ENCODE data around the gene IZUMO4.

IZUMO4 gene

GRCh38 chr19:2048959-2049740 is 47.6 kb upstream of the IZUMO4 start:
- TF ChIP-seq CTCF (IDR thresholded peaks at IDR 0.05) = no peak
- no peaks in the 10 kb centered on the region for H3K9me3 ChIP-seq
- H3K4me3 ChIP-seq (ENCODE audit: low read depth in 1 of 2, low read length in 1 of 2) = peak overlapping the region; percentile 80 to 86
- H3K27ac ChIP-seq = peak overlapping the region; percentile 97
- peaks cover 49 to 65% of the 10 kb centered on the region in 2 experiments for H3K4me1 ChIP-seq (ENCODE audit: control insufficient read depth in 1 of 2, insufficient read depth in 1 of 2, low read depth in 1 of 2, low read length in 1 of 2)
- H3K27me3 ChIP-seq = no peaks in the 10 kb centered on the region
- peaks cover 57% of the 10 kb centered on the region for H3K36me3 ChIP-seq

DNA sequence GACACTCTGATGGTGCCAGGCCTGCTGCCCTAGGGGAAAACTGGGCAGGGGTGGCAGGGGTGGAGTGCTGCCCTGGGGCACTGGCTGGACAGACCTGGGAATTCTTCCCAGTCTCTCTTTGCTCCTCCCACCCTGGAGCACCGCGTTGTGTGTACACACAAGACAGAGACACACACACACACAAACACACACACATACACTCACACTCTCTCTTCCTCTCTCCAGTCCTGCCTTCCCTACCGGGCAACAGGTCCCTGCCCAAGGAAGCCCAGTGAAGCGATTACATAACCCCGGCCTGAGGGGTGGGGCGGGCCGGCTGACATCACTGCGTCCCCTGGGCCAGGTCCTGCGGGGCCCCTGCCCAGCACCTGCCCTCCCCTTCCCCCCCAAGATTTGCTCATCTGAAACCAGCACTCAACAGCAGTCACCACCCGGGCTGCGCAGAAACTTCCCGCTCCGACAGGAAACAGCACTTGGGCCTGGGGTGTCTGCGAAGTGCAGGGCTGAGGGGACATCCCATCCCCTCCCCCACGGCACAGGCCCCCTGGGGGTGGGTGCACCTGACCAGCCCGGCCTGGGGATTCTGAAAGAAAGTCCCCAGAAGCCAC is 46.9 kb upstream of the IZUMO4 start:
- H3K4me3 ChIP-seq (ENCODE audit: low read depth in 1 of 2, low read length in 1 of 2) = peak overlapping the region; percentile 80 to 86
- H3K36me3 ChIP-seq = peaks cover 50% of the 10 kb centered on the region
- peaks cover 42 to 58% of the 10 kb centered on the region in 2 experiments for H3K4me1 ChIP-seq (ENCODE audit: control insufficient read depth in 1 of 2, insufficient read depth in 1 of 2, low read depth in 1 of 2, low read length in 1 of 2)
- no peaks in the 10 kb centered on the region for H3K9me3 ChIP-seq
- no peaks in the 10 kb centered on the region for H3K27me3 ChIP-seq
- peak; percentile 40 for TF ChIP-seq CTCF (IDR thresholded peaks at IDR 0.05)
- H3K27ac ChIP-seq = peak overlapping the region; percentile 97

GRCh38 chr19:2050349-2050990 is 46.2 kb upstream of the IZUMO4 start:
- Histone ChIP-seq H3K27me3 (no peaks in the 10 kb centered on the region), H3K9me3 (no peaks in the 10 kb centered on the region), H3K36me3 (peaks cover 44% of the 10 kb centered on the region), H3K4me3 (ENCODE audit: low read depth in 1 of 2, low read length in 1 of 2) (peak overlapping the region; percentile 80 to 86), H3K27ac (peak overlapping the region; percentile 97), H3K4me1 (ENCODE audit: control insufficient read depth in 1 of 2, insufficient read depth in 1 of 2, low read depth in 1 of 2, low read length in 1 of 2) (peaks cover 45 to 57% of the 10 kb centered on the region in 2 experiments)
- no peak for TF ChIP-seq CTCF (IDR thresholded peaks at IDR 0.05)

DNA sequence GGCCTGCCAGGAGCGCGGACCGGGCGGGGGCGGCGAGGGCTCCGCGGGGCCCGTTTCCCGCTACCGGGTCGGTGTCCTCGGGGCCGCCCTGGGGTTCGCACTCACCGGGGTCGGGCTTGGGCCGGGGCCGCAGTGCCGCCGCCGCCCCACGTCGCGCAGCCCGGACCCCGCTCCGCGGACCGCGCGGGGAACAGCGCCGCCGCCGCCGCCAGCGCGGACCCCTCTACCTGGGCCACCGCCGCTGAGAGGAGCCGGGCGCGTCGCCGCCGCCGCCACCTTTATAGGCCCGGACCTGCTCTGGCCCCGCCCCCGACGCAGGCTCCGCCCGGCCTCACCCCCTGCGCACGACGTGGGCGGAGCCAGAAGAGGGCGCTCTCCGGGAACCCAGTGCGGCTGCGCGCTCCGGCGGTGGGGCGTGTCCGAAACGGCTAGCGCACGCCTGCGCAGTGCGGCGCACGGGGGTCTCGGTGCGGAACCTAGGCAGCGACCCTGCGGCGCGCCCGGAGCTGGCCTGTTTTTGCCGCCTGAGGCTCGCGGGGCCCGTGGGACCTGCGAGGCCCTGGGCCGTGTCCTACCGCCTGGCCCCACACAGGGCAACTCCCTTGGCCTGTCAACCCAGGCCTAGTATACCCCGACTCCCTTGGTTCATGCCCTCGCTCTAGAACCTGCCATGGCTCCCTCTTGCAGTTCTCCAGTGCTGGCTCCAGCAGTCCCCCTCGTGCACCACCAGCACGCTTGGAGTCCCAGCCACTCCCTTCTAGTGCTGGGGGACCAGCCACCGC is 45.5 kb upstream of the IZUMO4 start, which contains the start of gene MKNK2:
Gene MKNK2 (minus strand): TSS at position 254 of the 782 bp plus-strand sequence. CDS start 393 bp downstream, outside the sequence.
- no peaks in the 10 kb centered on the region for H3K27me3 ChIP-seq
- H3K9me3 ChIP-seq = no peaks in the 10 kb centered on the region
- peak; percentile 84 for TF ChIP-seq CTCF (IDR thresholded peaks at IDR 0.05)
- peaks cover 49 to 58% of the 10 kb centered on the region in 2 experiments for H3K4me1 ChIP-seq (ENCODE audit: control insufficient read depth in 1 of 2, insufficient read depth in 1 of 2, low read depth in 1 of 2, low read length in 1 of 2)
- peak within 1 kb of the TSS; percentile 80 to 86 for H3K4me3 ChIP-seq (ENCODE audit: low read depth in 1 of 2, low read length in 1 of 2)
- H3K36me3 ChIP-seq = peaks cover 36% of the 10 kb centered on the region
- H3K27ac ChIP-seq = peak within 1 kb of the TSS; percentile 97

Measured in neutrophil (primary cell).